ENCODE data around the gene EAPP.
"Not testable (repeated sequence)": the region's sequence is repeated elsewhere in the genome, so short reads cannot be mapped to it uniquely, and the experiment has no call there.

The EAPP gene

DNA sequence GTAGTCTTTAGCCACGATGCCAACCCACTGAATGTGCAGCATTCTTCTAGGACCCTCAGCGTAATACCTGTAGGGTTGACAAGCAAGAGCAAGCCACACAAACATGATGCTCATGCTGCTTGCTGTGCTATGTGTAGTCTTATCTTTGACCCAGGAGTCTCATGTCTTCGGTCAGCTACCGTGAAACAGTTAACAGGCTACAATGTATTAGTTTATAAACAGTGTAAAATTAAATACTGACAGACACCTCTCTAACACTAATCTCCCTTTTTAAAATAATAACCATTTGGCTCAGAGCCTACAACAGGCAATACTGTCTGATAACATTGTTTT, 1.9 kb downstream of the EAPP start:
- DNase-seq: no peak

DNA sequence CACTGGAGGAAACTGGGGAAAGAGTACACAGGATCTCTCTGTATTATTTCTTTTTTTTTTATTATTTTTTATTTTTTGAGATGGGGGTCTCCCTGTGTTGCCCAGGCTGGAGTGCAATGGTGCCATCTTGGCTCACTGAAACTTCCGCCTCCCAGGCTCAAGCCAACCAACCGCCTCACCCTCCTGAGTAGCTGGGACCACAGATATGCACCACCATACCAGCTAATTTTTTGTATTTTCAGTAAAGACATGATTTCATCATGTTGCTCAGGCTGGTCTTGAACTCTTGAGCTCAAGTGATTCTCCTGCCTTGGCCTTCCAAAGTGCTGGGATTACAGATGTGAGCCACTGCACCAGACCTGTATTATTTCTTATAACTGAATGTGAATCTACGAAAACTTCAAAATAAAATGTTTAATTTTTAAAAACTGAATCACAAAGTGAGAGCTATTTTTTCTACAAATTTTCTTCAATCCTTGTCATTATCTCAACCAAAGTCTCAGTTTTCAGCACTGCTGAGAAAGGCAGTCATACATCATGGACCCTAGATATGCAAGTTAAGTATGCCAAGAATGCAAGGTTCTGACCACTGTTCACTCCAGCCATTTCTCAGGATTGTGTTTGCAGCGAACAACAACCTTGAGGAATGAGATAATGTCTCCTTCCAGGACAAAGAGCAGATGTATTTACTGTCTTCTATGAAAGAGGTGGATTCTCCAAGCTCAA, 2.4 kb downstream of the EAPP start:
- no peak for DNase-seq

- DNase-seq: no peak
Measured at GRCh38 chr14:34527591-34527990, 11.9 kb downstream of the EAPP start.

- not testable (repeated sequence) for DNase-seq
Measured at GRCh38 chr14:34524216-34524615, 15.3 kb downstream of the EAPP start.

DNA sequence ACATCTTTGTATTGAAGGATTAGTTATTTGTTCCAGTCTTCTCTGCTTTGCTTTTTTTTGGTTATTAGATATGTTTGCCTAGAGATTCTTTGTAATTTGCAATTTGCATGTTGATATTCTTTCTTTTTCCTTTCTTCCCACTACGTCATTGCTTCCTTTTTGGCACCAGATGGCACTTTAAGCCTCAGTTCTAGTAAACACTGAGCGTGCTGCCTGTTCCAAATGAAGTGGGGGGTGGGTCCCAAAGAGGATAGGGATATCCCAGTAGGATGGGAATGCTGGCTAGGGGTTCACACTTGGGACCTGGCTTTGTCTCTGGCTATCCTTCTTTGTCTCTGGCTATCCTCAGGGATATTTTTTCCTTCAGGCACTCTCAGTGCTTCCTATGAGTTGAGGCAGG, 17.0 kb downstream of the EAPP start:
- no peak for DNase-seq

DNA sequence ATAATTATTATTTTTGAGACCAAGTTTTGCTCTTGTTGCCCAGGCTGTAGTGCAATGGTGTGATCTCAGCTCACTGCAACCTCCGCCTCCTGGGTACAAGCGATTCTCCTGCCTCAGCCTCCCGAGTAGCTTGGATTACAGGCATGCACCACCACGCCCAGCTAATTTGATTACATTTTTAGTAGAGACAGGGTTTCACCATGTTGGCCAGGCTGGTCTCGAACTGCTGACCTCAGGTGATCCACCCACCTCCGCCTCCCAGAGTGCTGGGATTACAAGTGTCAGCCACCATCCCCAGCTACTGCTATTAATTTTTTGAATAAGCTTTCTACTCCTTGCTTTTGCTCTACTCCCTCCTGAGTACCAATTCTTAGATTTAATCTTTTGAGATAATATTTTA, 18.4 kb downstream of the EAPP start:
- DNase-seq: not testable (repeated sequence)

DNA sequence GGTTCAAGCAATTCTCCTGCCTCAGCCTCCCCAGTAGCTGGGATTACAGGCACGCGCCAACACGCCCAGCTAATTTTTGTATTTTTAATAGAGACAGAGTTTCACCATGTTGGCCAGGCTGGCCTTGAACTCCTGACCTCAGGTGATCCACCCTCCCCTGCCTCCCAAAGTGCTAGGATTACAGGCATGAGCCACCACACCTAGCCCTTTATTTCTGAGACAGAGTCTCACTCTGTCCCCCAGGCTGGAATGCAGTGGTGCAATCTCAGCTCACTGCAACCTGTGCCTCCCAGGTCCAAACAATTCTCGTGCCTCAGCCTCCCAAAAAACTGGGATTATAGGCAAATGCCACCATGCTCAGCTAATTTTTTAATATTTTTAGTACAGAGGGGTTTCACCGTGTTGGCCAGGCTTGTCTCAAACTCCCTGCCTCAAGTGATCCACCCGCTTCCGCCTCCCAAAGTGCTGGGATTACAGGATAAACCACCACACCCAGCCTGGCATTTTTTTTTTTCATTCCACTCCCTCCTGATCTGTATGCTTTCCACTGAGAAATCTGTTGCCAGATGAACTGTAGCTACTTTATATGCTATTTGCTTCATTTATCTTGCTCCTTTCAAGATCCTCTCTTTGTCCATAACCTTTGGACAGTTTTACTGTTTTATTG, 19.1 kb downstream of the EAPP start:
- DNase-seq: not testable (repeated sequence)

DNA sequence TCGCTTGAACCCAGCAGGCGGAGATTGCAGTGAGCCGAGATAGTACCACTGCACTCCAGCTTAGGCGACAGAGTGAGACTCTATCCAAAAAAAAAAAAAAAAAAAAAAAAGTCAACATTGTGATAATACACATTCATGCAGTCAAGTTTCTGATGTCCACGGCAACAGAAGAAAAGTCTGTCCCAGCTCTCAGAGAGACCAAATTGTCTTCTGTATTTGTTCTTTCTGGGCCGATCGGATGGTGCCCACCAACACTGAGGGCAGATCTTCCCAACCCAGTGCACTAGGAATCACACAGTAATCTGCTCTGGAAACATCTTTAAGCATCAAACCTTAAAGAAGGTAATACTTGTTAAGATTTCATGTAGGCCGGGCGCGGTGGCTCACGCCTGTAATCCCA, 31.6 kb downstream of the EAPP start:
- DNase-seq: no peak

- no peak for DNase-seq
Measured at GRCh38 chr14:34507459-34507858, 32.0 kb downstream of the EAPP start.

GRCh38 chr14:34505124-34505491, 34.4 kb downstream of the EAPP start:
- not testable (repeated sequence) for DNase-seq

- DNase-seq: not testable (repeated sequence)
Measured at GRCh38 chr14:34504027-34504426, 35.5 kb downstream of the EAPP start.

GRCh38 chr14:34502545-34503225, 36.8 kb downstream of the EAPP start:
- DNase-seq: no peak

DNA sequence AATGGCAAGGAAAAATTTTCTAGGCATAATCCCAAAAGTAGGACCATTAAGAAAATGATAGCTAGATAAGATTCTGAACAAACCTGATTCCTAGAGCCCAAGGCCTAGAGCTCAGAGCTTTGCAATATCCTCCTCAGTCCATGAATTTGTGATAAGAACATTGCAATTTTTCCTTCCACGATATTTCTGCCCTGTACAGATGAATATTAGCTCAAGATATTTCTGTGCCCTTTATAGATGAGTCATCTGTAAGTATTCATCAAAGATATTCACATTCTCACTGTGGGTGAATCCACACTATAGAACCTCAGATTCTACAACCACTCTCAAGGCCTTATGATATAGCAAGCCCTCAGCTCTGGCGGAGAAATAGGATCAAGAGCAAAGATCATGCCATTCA, 37.5 kb downstream of the EAPP start:
- DNase-seq: no peak

DNA sequence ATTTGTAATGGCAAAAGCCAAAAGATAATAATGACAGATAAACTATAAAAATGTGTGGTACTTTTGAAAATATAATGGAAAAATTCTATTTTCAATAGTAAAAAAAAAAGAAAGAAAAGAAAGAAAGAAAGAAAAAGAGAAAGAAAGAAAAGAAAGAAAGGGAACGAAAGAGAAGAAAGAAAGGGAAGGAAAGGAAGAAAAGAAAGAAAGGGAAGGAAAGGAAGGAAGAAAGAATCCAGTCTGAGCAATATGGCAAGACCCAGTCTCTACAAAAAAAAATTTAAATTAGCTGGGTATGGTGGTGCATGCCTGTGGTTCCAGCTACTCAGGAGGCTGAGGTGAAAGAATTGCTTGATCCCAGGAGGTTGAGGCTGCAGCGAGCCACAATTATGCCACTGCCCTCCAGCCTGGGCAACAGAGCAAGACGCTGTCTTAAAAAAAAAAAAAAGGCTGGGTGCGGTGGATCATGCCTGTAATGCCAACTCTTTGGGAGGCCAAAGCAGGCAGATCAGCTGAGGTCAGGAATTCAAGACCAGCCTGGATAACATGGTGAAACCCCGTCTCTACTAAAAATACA, 38.4 kb downstream of the EAPP start:
- no peak for DNase-seq

GRCh38 chr14:34498684-34499412, 40.7 kb downstream of the EAPP start:
- DNase-seq: peak; percentile 67

DNA sequence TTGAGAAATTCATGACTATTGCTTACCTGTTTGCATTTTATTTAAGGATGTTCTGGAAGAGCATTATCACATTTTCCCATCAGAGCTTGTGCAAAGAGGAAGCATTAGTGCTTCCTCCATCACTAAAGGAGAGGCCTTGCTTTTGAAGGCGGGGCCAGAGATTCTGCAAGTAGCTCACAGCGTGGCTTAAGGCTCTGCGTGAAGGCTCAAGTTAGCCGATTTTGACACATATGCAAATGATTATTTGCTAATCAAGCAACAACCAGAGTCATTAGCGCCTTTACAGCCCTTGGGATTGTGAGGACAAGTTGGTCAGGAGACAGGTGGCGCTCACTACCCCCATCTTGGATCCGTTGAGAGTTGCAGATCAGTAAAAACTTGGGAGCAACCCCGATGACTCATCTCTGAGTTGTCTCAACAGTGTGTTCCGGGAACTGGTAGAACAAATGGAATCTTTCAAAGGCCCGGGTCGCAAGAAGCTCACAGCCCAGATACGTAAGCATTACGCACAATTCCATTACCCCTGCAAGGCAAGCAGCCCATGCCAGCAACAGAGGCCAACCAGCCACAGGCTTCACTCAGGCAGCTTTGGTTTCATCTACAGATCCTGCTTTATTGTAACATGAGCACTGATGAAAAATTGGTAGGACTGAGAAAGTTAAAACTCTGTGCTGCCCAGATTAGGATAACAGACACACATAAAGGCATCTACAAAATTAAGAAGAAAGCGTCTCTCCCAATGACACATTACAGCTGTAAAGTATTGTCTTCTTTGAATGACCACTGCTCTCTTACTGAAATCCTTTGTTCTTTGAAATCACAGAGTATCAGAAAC, 42.6 kb downstream of the EAPP start:
- peak; percentile 29 for DNase-seq

- DNase-seq: no peak
Measured at GRCh38 chr14:34496007-34496678, 43.4 kb downstream of the EAPP start.

DNA sequence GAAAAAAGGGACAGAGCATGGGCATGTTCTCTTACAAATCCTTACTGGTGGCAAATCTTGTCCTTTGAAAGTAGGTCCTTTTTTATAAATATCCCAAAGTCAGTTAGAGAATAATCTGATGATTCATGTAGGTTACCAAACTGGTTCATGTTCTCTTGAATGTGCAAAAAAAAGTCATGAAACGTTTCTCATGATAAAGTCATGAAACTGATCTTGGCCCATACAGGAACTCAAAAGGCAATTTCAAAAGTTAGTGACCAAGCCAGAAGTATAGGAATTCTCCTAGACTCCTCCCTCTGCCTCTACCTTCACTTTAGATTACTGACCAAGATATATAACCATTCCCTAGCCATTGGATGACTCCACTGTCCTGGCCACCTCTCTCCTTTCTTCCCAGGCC, 50.2 kb downstream of the EAPP start:
- no peak for DNase-seq

DNA sequence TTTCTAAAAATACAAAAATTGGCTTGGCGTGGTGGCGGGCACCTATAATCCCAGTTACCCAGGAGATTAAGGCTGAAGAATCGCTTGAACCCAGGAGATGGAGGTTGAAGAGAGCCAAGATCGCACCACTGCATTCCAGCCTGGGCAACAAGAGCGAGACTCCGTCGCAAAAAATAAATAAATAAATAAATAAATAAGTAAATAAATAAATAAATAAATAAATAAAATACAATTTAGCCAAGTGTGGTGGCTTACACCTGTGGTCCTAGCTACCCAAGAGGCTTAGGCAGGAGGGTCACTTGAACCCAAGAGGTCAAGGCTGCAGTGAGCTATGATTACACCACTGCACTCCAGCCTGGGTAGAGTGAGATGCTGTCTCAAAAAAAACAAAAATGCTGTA, 51.0 kb downstream of the EAPP start:
- DNase-seq: no peak

DNA sequence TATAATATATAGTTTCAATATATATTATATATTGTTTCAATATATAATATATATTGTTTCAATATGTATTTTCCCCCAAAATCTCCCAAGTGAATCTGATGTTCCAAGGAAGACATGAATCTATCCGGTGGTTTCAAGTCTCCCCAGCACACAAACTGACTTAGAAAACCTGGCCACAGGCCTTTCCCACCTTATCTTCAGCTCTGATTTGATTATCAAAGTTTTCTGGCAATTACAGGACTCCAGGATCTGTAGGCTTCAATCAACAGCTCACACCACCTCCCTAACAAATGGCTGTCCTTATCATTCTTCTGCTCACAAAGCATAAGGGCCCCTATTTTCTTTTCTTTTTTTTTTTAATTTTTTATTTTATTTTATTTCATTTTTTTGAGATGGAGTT, 54.8 kb downstream of the EAPP start:
- no peak for DNase-seq

DNA sequence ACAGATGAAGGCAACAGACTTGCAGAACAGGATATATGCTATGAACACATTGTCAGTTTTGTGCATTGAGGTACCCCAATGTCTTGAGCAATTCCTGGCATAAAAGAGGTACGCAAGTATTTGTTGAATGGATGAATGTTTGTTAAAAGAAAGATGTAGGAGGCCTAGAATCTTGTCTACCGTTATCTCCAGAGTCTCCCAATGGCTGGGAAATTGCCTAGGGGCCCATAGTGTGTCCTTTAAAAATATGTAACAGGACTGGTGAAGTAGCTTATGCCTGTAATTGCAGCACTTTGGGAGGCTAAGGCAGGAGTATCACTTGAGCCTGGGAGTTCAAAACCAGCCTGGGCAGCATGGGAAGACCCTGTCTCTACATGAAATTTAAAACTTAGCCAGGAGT, 57.0 kb downstream of the EAPP start:
- DNase-seq: no peak

GRCh38 chr14:34479694-34480093, 59.8 kb downstream of the EAPP start:
- no peak for DNase-seq
